AG10803 (cell line): Measurements from ENCODE around the gene PEA15.

Experiments used
- DNase-seq: peaks from one replicate; pipeline ENCODE4 v3.0.0; 2010; ENCODE audit warnings: low read depth
- H3K4me3 ChIP-seq: 2 replicates; pipeline ENCODE4 v1.5.1; 2011; ENCODE audit warnings: mild to moderate bottlenecking, low read length, control low read depth
- TF ChIP-seq, protein P1 (sequence below): conservative IDR thresholded peaks from 2 replicates; pipeline ENCODE4 v1.5.1; 2011; ENCODE audit warnings: mild to moderate bottlenecking, low read length, control low read depth, inconsistent platforms

PEA15 gene

DNA sequence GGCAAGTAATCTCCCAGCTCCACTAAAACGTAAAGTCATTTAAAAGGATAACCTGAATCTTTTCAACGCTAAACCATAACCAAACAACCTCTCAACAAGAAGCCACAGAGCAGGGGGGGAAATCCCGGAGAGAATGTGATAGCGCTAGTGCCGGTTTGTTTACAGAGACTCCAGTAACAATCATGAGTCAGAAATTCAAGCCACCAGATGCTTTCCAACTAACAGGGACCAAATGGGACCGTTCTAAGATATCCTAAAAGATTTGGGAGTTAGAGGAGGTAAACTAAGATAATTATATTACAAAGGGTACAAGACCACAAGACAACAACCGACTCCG is 56.3 kb downstream of the PEA15 start:
- peak overlapping the region; percentile 100 for H3K4me3 ChIP-seq
- TF ChIP-seq, protein P1, sequence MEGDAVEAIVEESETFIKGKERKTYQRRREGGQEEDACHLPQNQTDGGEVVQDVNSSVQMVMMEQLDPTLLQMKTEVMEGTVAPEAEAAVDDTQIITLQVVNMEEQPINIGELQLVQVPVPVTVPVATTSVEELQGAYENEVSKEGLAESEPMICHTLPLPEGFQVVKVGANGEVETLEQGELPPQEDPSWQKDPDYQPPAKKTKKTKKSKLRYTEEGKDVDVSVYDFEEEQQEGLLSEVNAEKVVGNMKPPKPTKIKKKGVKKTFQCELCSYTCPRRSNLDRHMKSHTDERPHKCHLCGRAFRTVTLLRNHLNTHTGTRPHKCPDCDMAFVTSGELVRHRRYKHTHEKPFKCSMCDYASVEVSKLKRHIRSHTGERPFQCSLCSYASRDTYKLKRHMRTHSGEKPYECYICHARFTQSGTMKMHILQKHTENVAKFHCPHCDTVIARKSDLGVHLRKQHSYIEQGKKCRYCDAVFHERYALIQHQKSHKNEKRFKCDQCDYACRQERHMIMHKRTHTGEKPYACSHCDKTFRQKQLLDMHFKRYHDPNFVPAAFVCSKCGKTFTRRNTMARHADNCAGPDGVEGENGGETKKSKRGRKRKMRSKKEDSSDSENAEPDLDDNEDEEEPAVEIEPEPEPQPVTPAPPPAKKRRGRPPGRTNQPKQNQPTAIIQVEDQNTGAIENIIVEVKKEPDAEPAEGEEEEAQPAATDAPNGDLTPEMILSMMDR, result no peak
- DNase-seq, result peak; percentile 76

DNA sequence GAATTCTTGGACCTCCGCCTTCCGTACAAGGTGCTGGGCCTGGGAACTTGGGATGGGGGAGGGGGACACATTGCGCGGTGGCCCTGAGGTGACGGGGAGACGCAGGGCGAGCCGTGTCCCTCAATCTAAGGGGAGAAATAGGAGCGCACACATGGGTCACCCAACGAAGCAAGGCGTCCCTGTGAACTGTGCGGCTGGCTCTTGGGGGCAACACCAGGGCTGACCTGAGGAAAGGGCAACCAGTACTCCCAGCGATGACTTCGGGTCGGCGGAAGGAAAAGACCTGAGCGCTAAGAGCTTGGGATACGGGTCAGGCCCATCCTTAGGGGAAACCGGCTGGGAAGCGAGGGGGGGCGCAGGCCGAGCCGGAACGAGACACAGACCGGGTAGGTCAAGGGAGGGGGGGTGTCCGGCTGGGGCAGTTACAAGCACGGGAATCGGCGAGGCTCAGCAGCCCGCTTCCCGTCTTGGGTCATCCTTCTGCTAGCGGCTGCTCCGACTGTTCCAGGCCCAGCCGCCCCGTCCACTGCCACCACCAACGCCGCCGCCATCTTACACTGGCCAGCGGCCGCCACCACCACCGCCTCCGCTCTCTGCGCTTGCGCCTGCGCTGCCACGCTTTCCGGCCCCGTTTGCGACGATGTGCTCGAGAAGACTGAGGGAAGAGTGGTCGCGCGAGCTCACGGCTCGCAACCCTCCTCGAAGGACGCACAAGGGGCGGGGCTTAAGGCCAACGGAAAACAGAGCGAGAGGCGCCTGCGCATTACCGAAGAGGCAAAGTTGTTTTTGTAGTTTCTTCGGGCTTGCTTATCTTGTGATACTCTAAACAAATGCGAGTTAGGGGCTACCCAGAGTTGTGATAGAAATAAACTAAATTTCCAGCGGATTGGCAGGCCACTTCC is 57.0 kb downstream of the PEA15 start, which contains the start of gene DCAF8:
TSS of gene DCAF8 (minus strand) at position 657 of the 902 bp plus-strand sequence. CDS start 18,541 bp downstream, outside the sequence.
- TF ChIP-seq, protein P1, result no peak
- peak; percentile 97 for DNase-seq
- peak within 1 kb of the TSS; percentile 100 for H3K4me3 ChIP-seq

DNA sequence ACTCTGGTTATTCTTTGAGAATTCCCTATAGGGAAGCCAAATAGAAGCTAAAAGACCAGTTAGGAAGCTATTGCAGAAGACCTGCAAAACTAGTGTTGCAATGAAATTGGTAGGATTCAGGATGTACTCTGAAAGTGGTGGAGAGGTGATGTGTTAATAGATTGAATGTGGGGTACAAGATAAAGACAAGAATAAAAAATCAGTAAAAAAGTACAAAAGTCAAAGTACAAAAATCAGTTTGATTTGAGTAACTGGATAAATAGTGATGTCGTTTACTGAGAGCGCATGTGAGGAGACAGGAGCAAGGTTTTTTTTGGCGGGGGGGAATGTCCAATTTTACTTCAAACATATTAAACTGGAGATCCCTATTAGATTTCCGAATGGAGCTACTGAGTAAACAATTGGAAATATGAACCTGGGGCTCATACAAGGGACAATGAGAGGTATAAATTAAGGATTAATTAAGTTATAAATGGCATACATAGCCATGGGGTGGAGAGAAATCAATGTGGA is 59.7 kb downstream of the PEA15 start:
- TF ChIP-seq, protein P1, result no peak
- DNase-seq, result no peak

More for the DNA sequence above, 59.7 kb downstream of the PEA15 start:
- H3K4me3 ChIP-seq, result no peak overlapping the region
